Stomach (tissue), 4 donors: ENCODE results near the gene FHAD1.

Experiments
- EP300 ChIP-seq: sonication (generic); formaldehyde crosslinking; IDR thresholded peaks from one replicate; pipeline ENCODE4 v1.6.1; 2017; ENCODE audit warnings: antibody characterized with exemption
- POLR2A ChIP-seq, 4 donors: fragments of 450-650 bp; IDR thresholded peaks; one replicate each; pipeline ENCODE4 v1.6.1; 2016; ENCODE audit warnings: antibody characterized with exemption in 4 of 4, control low read depth in 2 of 4, mild to moderate bottlenecking in 1 of 4, moderate library complexity in 1 of 4
- POLR2AphosphoS5 ChIP-seq, 3 donors: sonication (generic); formaldehyde crosslinking; IDR thresholded peaks; one replicate each; pipeline ENCODE4 v1.6.1; 2016; ENCODE audit warnings: antibody characterized with exemption in 3 of 3
- TF ChIP-seq, protein P1 (sequence below), 7 experiments: fragments of 450-650 bp in 4 of 7; fragments of 200-600 bp in 3 of 7; sonication (generic) in 3 of 7; IDR thresholded peaks; one replicate each; pipeline ENCODE4 v1.5.1; 2016 to 2019; ENCODE audit warnings: antibody characterized with exemption in 7 of 7, control low read depth in 2 of 7, mild to moderate bottlenecking in 1 of 7

DNA sequence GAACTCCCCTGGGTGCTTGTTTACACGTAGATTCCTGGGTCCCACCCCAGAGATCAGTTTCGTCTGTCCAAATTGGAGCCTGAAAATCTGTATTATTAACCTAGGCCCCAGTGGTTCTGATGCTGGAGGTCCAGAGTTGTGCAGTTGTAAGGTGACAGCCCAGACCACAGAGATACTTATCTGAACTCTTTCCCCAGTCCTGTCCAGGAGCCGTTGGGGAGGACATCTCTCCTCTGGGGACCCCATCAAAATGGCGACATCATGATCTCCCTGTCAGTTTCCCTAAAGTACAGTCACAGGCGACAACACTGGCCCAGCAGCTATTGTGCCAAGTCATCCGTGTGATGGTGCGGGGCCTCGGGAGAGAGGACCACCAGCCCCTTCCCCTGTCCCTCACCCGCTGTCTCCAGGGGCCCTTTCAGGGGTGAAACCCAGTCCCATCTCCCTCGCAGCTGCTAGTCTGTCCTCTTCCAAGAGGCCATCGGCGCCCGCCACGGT is 161.9 kb downstream of the FHAD1 start:
- TF ChIP-seq POLR2A (IDR thresholded peaks at IDR 0.05) (no peak), POLR2AphosphoS5 (IDR thresholded peaks at IDR 0.05) (no peak), EP300 (no peak)
- TF ChIP-seq, protein P1, sequence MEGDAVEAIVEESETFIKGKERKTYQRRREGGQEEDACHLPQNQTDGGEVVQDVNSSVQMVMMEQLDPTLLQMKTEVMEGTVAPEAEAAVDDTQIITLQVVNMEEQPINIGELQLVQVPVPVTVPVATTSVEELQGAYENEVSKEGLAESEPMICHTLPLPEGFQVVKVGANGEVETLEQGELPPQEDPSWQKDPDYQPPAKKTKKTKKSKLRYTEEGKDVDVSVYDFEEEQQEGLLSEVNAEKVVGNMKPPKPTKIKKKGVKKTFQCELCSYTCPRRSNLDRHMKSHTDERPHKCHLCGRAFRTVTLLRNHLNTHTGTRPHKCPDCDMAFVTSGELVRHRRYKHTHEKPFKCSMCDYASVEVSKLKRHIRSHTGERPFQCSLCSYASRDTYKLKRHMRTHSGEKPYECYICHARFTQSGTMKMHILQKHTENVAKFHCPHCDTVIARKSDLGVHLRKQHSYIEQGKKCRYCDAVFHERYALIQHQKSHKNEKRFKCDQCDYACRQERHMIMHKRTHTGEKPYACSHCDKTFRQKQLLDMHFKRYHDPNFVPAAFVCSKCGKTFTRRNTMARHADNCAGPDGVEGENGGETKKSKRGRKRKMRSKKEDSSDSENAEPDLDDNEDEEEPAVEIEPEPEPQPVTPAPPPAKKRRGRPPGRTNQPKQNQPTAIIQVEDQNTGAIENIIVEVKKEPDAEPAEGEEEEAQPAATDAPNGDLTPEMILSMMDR (IDR thresholded peaks at IDR 0.05): no peak
